HG03159 (cell line): Measurements from ENCODE around the gene IGSF23.
"Not testable (repeated sequence)": the region's sequence is repeated elsewhere in the genome, so short reads cannot be mapped to it uniquely, and the experiment has no call there.

Experiments used
- ATAC-seq: cut with Tn5 transposase; IDR thresholded peaks from one replicate; pipeline ENCODE4 v1.9.1; 2021; ENCODE audit warnings: mild to moderate bottlenecking, moderate library complexity; ENCODE audit not compliant: unreplicated experiment

Gene IGSF23

DNA sequence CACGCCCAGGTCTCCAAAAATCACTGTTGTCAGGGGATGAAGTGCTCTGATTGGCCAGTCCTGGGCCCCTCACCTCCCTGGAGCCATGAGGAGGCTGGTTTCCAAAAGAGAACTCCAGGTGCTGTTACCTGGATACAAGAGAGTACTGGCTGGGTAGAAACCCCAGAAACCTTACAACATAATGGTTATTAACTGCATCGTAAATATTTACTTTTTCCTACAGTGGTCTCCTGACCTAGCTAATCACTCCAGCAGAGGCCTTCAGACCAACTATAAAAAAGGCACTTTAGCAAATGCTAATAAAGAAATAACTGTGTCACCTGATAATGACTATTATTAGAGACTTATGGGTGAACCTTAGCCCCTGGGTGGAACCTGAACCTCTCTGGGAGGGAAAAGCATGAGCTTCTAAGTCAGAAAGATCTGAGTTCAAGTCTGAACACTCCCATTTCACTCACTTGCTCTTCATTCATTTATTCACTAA is 1.5 kb upstream of the IGSF23 start:
- no peak for ATAC-seq

DNA sequence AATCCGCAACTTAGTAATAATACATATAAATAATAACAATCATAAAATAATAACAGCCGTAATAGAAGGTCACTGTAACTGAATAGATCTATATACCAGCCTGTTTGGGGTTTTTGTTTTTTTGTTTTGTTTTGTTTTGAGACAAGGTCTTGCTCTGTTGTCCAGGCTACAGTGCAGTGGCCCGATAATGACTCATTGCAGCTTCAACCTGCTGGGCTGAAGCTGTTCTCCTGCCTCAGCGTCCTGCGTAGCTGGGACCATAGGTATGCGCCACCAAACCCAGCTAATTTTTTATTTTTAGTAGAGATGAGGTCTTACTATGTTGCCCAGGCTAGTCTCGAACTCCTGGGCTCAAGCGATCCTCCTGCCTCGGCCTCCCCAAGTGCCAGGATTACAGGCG is 950 bp downstream of the IGSF23 start:
- no peak for ATAC-seq

- no peak for ATAC-seq
Observed at GRCh38 chr19:44615863-44616247, 2.5 kb downstream of the IGSF23 start.

GRCh38 chr19:44617110-44617880 is 3.9 kb downstream of the IGSF23 start:
- no peak for ATAC-seq

- ATAC-seq: no peak
Observed at GRCh38 chr19:44618640-44619357, 5.4 kb downstream of the IGSF23 start.

DNA sequence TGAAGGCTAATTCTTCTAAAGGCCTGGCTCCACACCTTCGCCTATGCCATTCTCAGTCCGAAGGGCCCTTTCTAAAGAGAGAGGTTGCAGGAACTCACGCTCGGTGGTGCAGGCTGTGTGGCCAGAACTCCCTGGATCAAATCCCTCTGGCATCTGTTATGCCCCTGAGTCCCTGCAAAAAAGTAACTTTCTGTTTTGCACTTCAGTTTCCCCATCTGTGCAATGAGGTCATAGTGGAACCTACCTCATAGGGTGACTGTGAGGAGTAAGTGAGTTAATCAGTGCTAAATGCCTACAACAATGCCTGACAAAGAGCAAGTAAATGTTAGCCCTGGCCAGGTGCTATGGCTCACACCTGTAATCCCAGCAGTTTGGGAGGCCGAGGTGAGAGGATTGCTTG is 7.3 kb downstream of the IGSF23 start:
- ATAC-seq: no peak

- ATAC-seq: no peak
Observed at GRCh38 chr19:44621367-44621766, 8.0 kb downstream of the IGSF23 start.

GRCh38 chr19:44623080-44623479 is 9.7 kb downstream of the IGSF23 start:
- no peak for ATAC-seq

DNA sequence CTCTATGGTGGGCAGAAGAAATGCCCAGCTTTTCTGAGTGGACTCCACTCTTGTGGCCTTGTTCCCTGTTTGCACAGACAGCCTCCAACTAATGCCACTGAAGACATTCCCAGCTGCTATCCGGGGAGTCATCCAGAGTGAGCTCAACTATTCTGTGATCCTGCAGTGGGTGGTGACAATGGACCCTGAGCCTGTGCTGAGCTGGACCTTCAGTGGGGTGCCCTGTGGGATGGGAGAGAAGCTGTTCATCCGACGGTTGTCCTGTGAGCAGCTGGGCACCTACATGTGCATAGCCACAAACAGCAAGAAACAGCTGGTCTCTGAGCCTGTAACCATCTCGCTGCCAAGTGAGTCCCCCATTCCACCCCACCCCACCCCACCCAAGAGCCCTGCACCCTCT is 10.3 kb downstream of the IGSF23 start:
- no peak for ATAC-seq

- ATAC-seq: no peak
Observed at GRCh38 chr19:44624840-44625354, 11.5 kb downstream of the IGSF23 start.

DNA sequence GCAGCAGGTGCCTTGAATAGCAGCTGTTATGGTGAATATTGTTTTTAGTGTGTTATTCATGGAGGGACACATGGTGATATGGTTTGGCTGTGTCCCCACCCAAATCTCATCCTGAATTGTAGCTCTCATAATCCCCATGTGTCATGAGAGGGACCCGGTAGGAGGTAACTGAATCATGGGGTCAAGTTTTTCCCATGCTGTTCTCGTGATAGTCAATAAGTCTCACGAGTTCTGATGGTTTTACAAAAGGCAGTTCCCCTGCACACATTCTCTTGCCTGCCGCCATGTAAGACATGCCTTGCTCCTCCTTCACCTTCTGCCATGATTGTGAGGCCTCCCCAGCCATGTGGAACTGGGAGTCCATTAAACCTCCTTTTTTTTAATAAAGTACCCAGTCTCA is 12.3 kb downstream of the IGSF23 start:
- not testable (repeated sequence) for ATAC-seq

- no peak for ATAC-seq
Observed at GRCh38 chr19:44626048-44626624, 12.8 kb downstream of the IGSF23 start.

- ATAC-seq: no peak
Observed at GRCh38 chr19:44627631-44628030, 14.3 kb downstream of the IGSF23 start.

GRCh38 chr19:44628793-44629192 is 15.4 kb downstream of the IGSF23 start:
- ATAC-seq: no peak

DNA sequence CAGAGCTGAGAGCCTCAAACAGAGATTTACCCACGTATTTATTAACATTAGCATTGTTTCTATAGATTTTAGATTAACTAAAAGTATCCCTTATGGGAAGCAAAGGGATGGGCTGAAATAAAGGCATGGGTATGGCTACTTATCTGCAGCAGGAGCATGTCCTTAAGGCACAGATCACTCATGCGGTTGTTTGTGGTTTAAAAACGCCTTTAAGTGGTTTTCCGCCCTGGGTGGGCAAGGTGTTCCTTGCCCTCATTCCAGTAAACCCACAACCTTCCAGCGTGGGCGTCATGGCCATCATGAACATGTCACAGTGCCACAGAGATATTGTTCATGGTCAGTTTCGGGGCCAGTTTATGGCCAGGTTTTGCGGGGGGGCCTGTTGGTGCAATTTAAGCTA is 18.2 kb downstream of the IGSF23 start:
- ATAC-seq: not testable (repeated sequence)

- not testable (repeated sequence) for ATAC-seq
Observed at GRCh38 chr19:44634058-44634457, 20.7 kb downstream of the IGSF23 start.

GRCh38 chr19:44634785-44635184 is 21.4 kb downstream of the IGSF23 start:
- ATAC-seq: no peak

- no peak for ATAC-seq
Observed at GRCh38 chr19:44635581-44636438, 22.4 kb downstream of the IGSF23 start.

DNA sequence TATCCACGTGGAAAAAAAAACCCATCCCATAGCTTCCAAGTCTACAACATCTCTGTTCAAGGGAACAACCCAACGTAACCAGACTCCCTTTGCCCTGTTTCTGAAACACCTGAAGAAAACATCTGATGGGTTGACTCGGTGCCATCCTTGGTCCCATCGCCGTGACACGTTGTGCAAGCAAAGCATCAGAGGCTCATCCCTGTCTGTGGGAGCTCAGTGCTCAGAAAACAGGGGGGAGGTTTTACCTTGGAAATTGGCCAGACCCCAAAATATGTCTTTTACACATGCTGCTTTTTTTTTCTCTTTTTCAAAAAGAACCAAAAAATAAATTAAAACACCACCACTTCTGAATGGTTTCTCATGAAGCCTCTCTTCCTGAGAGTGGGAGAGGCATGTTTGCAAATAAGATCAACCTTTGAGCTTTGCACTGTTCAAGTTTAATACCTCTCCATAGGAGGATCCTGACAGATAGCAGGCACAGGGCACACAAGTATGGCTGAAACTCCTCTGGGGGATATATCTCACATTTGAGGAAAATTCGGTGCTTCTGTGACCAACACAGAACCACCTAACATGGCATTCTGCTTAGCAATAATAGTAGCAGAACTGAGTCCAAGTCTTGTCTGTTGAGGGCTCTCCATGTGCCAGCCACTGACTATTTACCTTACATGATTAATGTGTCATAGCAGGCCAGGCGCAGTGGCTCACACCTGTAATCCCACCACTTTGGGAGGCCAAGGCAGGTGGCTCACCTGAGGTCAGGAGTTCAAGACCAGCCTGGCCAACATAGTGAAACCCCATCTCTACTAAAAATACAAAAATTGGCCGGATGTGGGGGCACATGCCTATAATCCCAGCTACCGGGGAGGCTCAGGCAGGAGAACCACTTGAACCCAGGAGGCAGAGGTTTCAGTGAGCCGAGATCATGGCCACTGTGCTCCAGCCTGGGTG is 23.4 kb downstream of the IGSF23 start:
- ATAC-seq: no peak

DNA sequence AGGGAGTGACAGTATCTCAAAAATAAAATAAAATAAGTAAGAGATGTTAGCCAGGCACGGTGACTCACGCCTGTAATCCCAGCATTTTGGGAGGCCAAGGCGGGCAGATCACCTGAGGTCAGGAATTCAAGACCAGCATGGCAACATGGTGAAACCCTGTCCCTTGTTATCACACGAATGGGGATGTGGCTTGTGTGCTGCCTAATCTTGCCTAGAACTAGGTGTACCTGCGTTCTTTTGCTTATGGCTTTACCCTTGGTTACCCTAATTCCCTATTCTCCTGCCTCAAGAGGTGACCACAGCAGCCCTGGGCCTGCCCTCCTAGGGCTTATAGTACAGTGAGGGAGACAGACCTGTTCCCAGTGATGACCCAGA is 24.0 kb downstream of the IGSF23 start:
- no peak for ATAC-seq
